Gastrocnemius medialis (tissue), 4 donors: ENCODE results near the gene KRTAP4-5.

Experiments
- CTCF ChIP-seq, 5 experiments: fragments of 450-650 bp in 3 of 5; fragments of 200-600 bp in 2 of 5; sonication (generic) in 2 of 5; IDR thresholded peaks in 4 of 5; conservative IDR thresholded peaks in 1 of 5; 1 replicate in 4 of 5; 2 replicates in 1 of 5; pipeline ENCODE4 v1.5.1; 2016 to 2019; ENCODE audit warnings: antibody characterized with exemption in 5 of 5, mild to moderate bottlenecking in 3 of 5, moderate library complexity in 3 of 5
- POLR2A ChIP-seq, 2 donors: fragments of 450-650 bp; IDR thresholded peaks; one replicate each; pipeline ENCODE4 v1.6.1; 2017; ENCODE audit warnings: antibody characterized with exemption in 2 of 2, mild to moderate bottlenecking in 2 of 2, moderate library complexity in 2 of 2

GRCh38 chr17:41163828-41164227, 14.2 kb upstream of the KRTAP4-5 start:
- TF ChIP-seq POLR2A (IDR thresholded peaks at IDR 0.05) = no peak
- no peak for TF ChIP-seq CTCF (IDR thresholded peaks at IDR 0.05 in 4 of 5, conservative IDR thresholded peaks at IDR 0.05 in 1 of 5)
